ENCODE results near the gene SH3PXD2B. TPM values are rescaled to one million over a fixed set of nuclear protein-coding genes. Genes with fewer than 3 reads are reported as not detected.

Gene SH3PXD2B
- polyA plus RNA-seq, 3 donors = 0.19 to 0.77 (median 0.31) TPM

DNA sequence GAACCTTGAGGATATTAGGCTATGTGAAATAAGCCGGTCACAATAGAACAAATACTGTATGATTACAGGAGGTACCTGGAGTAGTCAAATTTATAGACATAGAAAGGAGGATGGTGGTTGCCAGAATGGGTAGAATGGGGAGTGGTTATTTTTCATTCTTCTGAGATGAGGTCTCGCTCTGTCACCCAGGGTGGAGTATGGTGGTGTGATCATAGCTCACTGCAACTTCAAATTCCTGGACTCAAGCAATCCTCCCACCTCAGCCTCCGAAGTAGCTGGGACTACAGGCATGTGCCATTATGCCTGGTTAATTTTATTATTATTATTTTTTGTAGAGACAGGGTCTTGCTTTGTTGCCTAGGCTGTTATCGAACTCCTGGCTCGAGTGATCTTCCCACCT, 27.1 kb downstream of the SH3PXD2B start:
- TF ChIP-seq, protein P1, sequence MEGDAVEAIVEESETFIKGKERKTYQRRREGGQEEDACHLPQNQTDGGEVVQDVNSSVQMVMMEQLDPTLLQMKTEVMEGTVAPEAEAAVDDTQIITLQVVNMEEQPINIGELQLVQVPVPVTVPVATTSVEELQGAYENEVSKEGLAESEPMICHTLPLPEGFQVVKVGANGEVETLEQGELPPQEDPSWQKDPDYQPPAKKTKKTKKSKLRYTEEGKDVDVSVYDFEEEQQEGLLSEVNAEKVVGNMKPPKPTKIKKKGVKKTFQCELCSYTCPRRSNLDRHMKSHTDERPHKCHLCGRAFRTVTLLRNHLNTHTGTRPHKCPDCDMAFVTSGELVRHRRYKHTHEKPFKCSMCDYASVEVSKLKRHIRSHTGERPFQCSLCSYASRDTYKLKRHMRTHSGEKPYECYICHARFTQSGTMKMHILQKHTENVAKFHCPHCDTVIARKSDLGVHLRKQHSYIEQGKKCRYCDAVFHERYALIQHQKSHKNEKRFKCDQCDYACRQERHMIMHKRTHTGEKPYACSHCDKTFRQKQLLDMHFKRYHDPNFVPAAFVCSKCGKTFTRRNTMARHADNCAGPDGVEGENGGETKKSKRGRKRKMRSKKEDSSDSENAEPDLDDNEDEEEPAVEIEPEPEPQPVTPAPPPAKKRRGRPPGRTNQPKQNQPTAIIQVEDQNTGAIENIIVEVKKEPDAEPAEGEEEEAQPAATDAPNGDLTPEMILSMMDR (IDR thresholded peaks at IDR 0.05) = no peak
- no CpG with 5 or more reads among the region's 5 CpGs for WGBS (ENCODE audit: insufficient coverage)

DNA sequence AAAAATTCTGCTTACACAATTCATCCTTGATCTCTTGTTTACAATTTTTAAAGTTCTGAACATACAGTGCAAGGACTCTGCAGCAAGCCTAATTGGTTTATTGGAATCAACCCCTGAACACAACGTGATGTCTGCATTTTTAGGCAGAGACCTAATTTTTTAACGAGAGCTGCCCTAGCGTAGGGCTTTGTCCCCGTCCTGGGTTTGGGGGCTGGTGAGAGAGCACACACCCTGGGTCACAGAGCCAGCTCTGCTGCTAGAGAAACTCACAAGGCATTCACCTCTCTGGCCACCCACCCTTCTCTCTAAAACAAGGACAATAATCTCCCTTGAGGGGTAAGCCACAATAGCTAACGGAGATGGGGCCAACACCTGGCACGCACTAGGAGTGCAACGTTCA, 28.2 kb downstream of the SH3PXD2B start:
- H3K4me1 ChIP-seq (ENCODE audit: control insufficient read depth in 1 of 2, insufficient read depth in 2 of 2, low read length in 2 of 2) = peaks cover 22 to 26% of the 10 kb centered on the region in 2 donors
- H4K20me1 ChIP-seq (ENCODE audit: insufficient read depth, low read length) = no peaks in the 10 kb centered on the region
- no peak overlapping the region for H3K4me3 ChIP-seq (replicated peaks in 1 of 3; ENCODE audit: low read depth in 2 of 3, low read length in 3 of 3)
- H3K27ac Mint-ChIP-seq = no peak overlapping the region
- intact Hi-C loops (cut with micrococcal nuclease) = no loop called here
- no peaks in the 10 kb centered on the region for H3K9me3 ChIP-seq (replicated peaks in 1 of 2; ENCODE audit: control insufficient read depth in 1 of 2, insufficient read depth in 1 of 2, low read length in 2 of 2)
- H3K9ac ChIP-seq (ENCODE audit: insufficient read depth, low read length, poor library complexity, severe bottlenecking) = no peak overlapping the region
- H3K27me3 ChIP-seq (ENCODE audit: control insufficient read depth in 2 of 2, insufficient read depth in 2 of 2, low read length in 2 of 2) = peaks cover 3 to 18% of the 10 kb centered on the region in 2 donors
- TF ChIP-seq, protein P1 (IDR thresholded peaks at IDR 0.05) = no peak
- no peak overlapping the region for H3K4me2 ChIP-seq (replicated peaks; ENCODE audit: extremely low read depth, low read length, poor library complexity, severe bottlenecking)
- peaks cover 28% of the 10 kb centered on the region for H3K4me1 Mint-ChIP-seq
- H3K36me3 Mint-ChIP-seq = peaks cover 2 to 3% of the 10 kb centered on the region in 2 donors
- H3K27me3 Mint-ChIP-seq (ENCODE audit: low read depth in 3 of 3) = peaks cover 15 to 31% (median 30%) of the 10 kb centered on the region in 3 donors
- H2AFZ ChIP-seq (ENCODE audit: insufficient read depth, low read depth, low read length, poor library complexity, severe bottlenecking) = no peak overlapping the region
- DNase-seq = no peak
- 92% methylated on average over 7 of the region's 7 CpGs for WGBS (ENCODE audit: insufficient coverage)
- peak overlapping the region in 1 of 2 donors; percentile 56 for H3K4me3 Mint-ChIP-seq
- no peak overlapping the region for H3K27ac ChIP-seq (ENCODE audit: low read depth in 1 of 2, low read length in 2 of 2)
- H3K36me3 ChIP-seq (replicated peaks in 1 of 2; ENCODE audit: control insufficient read depth in 1 of 2, insufficient read depth in 2 of 2, low read length in 2 of 2) = no peaks in the 10 kb centered on the region
- H3K79me2 ChIP-seq (ENCODE audit: insufficient read depth, low read length) = no peaks in the 10 kb centered on the region
- H3K9me3 Mint-ChIP-seq = peaks cover 0 to 3% (median 0%) of the 10 kb centered on the region in 7 donors

More for the DNA sequence above, 27.1 kb downstream of the SH3PXD2B start:
- Histone ChIP-seq H3K36me3 (replicated peaks in 1 of 2; ENCODE audit: control insufficient read depth in 1 of 2, insufficient read depth in 2 of 2, low read length in 2 of 2) (no peaks in the 10 kb centered on the region), H3K9ac (ENCODE audit: insufficient read depth, low read length, poor library complexity, severe bottlenecking) (no peak overlapping the region), H3K4me2 (replicated peaks; ENCODE audit: extremely low read depth, low read length, poor library complexity, severe bottlenecking) (no peak overlapping the region), H3K4me1 (ENCODE audit: control insufficient read depth in 1 of 2, insufficient read depth in 2 of 2, low read length in 2 of 2) (peaks cover 22 to 25% of the 10 kb centered on the region in 2 donors), H4K20me1 (ENCODE audit: insufficient read depth, low read length) (no peaks in the 10 kb centered on the region), H3K27me3 (ENCODE audit: control insufficient read depth in 2 of 2, insufficient read depth in 2 of 2, low read length in 2 of 2) (peaks cover 3 to 18% of the 10 kb centered on the region in 2 donors), H3K4me3 (replicated peaks in 1 of 3; ENCODE audit: low read depth in 2 of 3, low read length in 3 of 3) (no peak overlapping the region), H3K9me3 (replicated peaks in 1 of 2; ENCODE audit: control insufficient read depth in 1 of 2, insufficient read depth in 1 of 2, low read length in 2 of 2) (no peaks in the 10 kb centered on the region), H2AFZ (ENCODE audit: insufficient read depth, low read depth, low read length, poor library complexity, severe bottlenecking) (no peak overlapping the region), H3K79me2 (ENCODE audit: insufficient read depth, low read length) (no peaks in the 10 kb centered on the region), H3K27ac (ENCODE audit: low read depth in 1 of 2, low read length in 2 of 2) (no peak overlapping the region)
- DNase-seq = no peak
- H3K4me3 Mint-ChIP-seq = peak overlapping the region in 1 of 2 donors; percentile 68
- intact Hi-C loops (cut with micrococcal nuclease) = no loop called here
- H3K27me3 Mint-ChIP-seq (ENCODE audit: low read depth in 3 of 3) = peaks cover 15 to 32% (median 28%) of the 10 kb centered on the region in 3 donors
- peaks cover 0 to 5% (median 0%) of the 10 kb centered on the region in 7 donors for H3K9me3 Mint-ChIP-seq
- H3K36me3 Mint-ChIP-seq = peaks cover 2 to 3% of the 10 kb centered on the region in 2 donors
- H3K4me1 Mint-ChIP-seq = peaks cover 23% of the 10 kb centered on the region
- no peak overlapping the region for H3K27ac Mint-ChIP-seq

All from CD14-positive monocyte (primary cell).